ENCODE results near the gene S1PR5.
A peak's percentile ranks its signal among the peaks of the same experiment; 100 is the strongest.
"Not testable (repeated sequence)": the region's sequence is repeated elsewhere in the genome, so short reads cannot be mapped to it uniquely, and the experiment has no call there.

S1PR5 gene

DNA sequence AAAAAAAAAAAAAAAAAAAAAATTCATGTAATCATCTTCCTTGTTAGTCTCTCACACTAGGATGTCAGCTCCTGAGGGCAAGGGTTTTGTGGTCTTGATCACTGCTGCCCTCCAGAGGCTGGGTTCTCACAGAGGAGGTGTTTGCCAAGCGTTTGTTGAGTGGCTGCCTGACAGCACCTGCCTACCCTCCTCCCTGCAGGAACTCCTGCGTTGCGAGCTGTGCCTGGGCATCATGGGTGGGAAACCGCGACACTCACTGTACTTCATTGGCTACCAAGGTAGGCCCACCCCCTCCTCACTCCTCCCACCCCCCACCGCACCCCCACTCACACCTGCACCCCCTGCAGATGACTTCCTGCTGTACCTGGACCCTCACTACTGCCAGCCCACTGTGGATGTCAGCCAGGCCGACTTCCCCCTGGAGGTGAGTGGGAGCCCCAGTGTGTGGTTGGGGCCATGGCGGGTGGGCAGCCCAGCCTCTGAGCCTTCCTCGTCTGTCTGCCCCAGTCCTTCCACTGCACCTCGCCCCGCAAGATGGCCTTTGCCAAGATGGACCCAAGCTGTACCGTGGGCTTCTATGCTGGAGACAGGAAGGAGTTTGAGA, 34.6 kb upstream of the S1PR5 start:
- H3K4me1 ChIP-seq = no peaks in the 10 kb centered on the region
- no peaks in the 10 kb centered on the region for H3K9me3 ChIP-seq (ENCODE audit: control insufficient read depth, low read length)
- H3K4me2 ChIP-seq (ENCODE audit: low read length) = no peak overlapping the region
- H3K9ac ChIP-seq = no peak overlapping the region
- H3K79me2 ChIP-seq = peaks cover 2% of the 10 kb centered on the region
- H3K27ac ChIP-seq = no peak overlapping the region
- H3K36me3 ChIP-seq (ENCODE audit: control insufficient read depth, insufficient read depth, low read length) = no peaks in the 10 kb centered on the region
- no peak overlapping the region for H3K4me3 ChIP-seq (ENCODE audit: low read depth, low read length)
- H2AFZ ChIP-seq = no peak overlapping the region
- no peaks in the 10 kb centered on the region for H3K27me3 ChIP-seq (ENCODE audit: control insufficient read depth, insufficient read depth, low read length)
- peak; percentile 10 for TF ChIP-seq CTCF (IDR thresholded peaks at IDR 0.05)

DNA sequence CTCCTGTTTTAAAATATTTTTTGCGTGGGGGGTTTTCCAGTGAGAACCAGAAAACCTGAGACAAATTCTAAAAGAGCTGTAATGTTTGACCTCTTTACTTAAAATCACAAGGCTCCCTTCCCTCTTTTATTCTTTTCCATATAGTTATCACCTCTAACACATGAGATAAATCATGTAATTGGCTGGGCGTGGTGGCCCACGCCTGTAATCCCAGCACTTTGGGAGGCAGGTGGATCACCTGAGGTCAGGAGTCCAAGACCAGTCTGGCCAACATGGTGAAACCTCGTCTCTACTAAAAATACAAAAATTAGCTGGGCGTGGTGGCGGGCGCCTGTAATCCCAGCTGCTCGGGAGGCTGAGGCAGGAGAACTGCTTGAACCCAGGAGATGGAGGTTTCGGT, 33.8 kb upstream of the S1PR5 start:
- H3K9me3 ChIP-seq (ENCODE audit: control insufficient read depth, low read length); H3K4me2 ChIP-seq (ENCODE audit: low read length); H3K9ac ChIP-seq; H3K4me3 ChIP-seq (ENCODE audit: low read depth, low read length); H3K4me1 ChIP-seq; H2AFZ ChIP-seq; H3K27me3 ChIP-seq (ENCODE audit: control insufficient read depth, insufficient read depth, low read length); H3K36me3 ChIP-seq (ENCODE audit: control insufficient read depth, insufficient read depth, low read length); H3K79me2 ChIP-seq; H3K27ac ChIP-seq: not testable (repeated sequence)

DNA sequence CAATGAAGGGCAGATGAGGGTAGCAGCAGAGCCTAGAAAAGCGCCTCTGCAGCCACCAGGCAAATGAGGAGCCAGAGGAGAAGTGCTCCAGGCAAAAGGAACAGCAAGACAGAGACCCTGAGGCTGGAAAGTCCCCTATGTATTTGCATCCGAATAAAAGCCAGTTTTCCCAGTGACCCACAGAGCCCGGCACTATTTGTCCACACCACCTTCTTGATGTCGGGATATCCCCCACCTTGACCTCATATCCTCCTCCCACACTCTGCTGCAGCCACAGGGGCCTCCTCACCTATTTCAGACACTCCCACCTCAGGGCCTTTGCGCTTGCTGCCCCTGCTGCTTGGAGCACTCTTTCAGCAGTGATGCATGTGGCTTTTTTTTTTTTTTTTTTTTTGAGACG, 33.1 kb upstream of the S1PR5 start:
- Histone ChIP-seq H3K36me3 (ENCODE audit: control insufficient read depth, insufficient read depth, low read length) (no peaks in the 10 kb centered on the region), H3K4me3 (ENCODE audit: low read depth, low read length) (no peak overlapping the region), H3K79me2 (peaks cover 2% of the 10 kb centered on the region), H2AFZ (no peak overlapping the region), H3K27ac (no peak overlapping the region), H3K4me2 (ENCODE audit: low read length) (no peak overlapping the region), H3K9ac (no peak overlapping the region), H3K4me1 (no peaks in the 10 kb centered on the region), H3K9me3 (ENCODE audit: control insufficient read depth, low read length) (no peaks in the 10 kb centered on the region), H3K27me3 (ENCODE audit: control insufficient read depth, insufficient read depth, low read length) (no peaks in the 10 kb centered on the region)
- TF ChIP-seq CTCF (IDR thresholded peaks at IDR 0.05) = no peak

GRCh38 chr19:10549733-10550132, 32.5 kb upstream of the S1PR5 start:
- Histone ChIP-seq H3K27ac (no peak overlapping the region), H3K9me3 (ENCODE audit: control insufficient read depth, low read length) (no peaks in the 10 kb centered on the region), H3K4me2 (ENCODE audit: low read length) (no peak overlapping the region), H3K4me1 (peaks cover 4% of the 10 kb centered on the region), H3K9ac (no peak overlapping the region), H3K36me3 (ENCODE audit: control insufficient read depth, insufficient read depth, low read length) (no peaks in the 10 kb centered on the region), H3K79me2 (peaks cover 5% of the 10 kb centered on the region), H3K27me3 (ENCODE audit: control insufficient read depth, insufficient read depth, low read length) (no peaks in the 10 kb centered on the region), H2AFZ (no peak overlapping the region), H3K4me3 (ENCODE audit: low read depth, low read length) (no peak overlapping the region)
- no peak for TF ChIP-seq CTCF (IDR thresholded peaks at IDR 0.05)

GRCh38 chr19:10548746-10549276, 31.6 kb upstream of the S1PR5 start:
- Histone ChIP-seq H3K9me3 (ENCODE audit: control insufficient read depth, low read length) (no peaks in the 10 kb centered on the region), H2AFZ (no peak overlapping the region), H3K27me3 (ENCODE audit: control insufficient read depth, insufficient read depth, low read length) (no peaks in the 10 kb centered on the region), H3K4me1 (peaks cover 7% of the 10 kb centered on the region), H3K27ac (no peak overlapping the region), H3K9ac (no peak overlapping the region), H3K4me2 (ENCODE audit: low read length) (no peak overlapping the region), H3K36me3 (ENCODE audit: control insufficient read depth, insufficient read depth, low read length) (no peaks in the 10 kb centered on the region), H3K79me2 (peaks cover 13% of the 10 kb centered on the region), H3K4me3 (ENCODE audit: low read depth, low read length) (no peak overlapping the region)
- TF ChIP-seq CTCF (IDR thresholded peaks at IDR 0.05) = no peak

All from parathyroid adenoma (tissue), 2 donors.